Peyer's patch (tissue), 4 donors: ENCODE results near the gene TMED8.

ENCODE experiments used
- CTCF ChIP-seq, 6 experiments: fragments of 450-650 bp in 4 of 6; fragments of 200-600 bp in 2 of 6; sonication (generic) in 1 of 6; IDR thresholded peaks; one replicate each; pipeline ENCODE4 v1.5.1; 2017 to 2019; ENCODE audit warnings: antibody characterized with exemption in 6 of 6, mild to moderate bottlenecking in 3 of 6, moderate library complexity in 1 of 6
- POLR2A ChIP-seq, 2 donors: fragments of 450-650 bp; IDR thresholded peaks; one replicate each; pipeline ENCODE4 v1.5.1; 2017; ENCODE audit warnings: antibody characterized with exemption in 2 of 2, mild to moderate bottlenecking in 2 of 2, moderate library complexity in 2 of 2

- TF ChIP-seq CTCF (IDR thresholded peaks at IDR 0.05) (no peak), POLR2A (IDR thresholded peaks at IDR 0.05) (no peak)
Measured at GRCh38 chr14:77340389-77340788, 36.5 kb downstream of the TMED8 start.
